ENCODE results near the gene TFDP2.
"Not testable (repeated sequence)": the region's sequence is repeated elsewhere in the genome, so short reads cannot be mapped to it uniquely, and the experiment has no call there.

DNA sequence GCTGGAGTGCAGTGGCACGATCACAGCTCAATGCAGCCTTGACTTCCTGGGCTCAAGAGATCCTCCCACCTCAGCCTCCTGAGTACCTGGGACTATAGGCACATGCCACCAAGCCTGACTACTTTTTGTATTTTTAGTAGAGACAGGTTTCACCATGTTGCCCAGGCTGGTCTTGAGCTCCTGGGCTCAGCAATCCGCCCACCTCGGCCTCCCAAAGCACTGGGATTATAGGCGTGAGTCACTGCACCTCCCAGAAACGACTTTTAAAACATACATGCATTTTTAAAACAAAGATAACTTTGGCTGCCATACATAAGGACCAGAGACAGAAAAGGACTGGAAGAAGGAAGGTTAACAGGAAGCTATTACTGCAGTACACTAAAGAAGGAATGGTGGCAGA is 4.8 kb downstream of the TFDP2 start:
- TF ChIP-seq, protein P1, sequence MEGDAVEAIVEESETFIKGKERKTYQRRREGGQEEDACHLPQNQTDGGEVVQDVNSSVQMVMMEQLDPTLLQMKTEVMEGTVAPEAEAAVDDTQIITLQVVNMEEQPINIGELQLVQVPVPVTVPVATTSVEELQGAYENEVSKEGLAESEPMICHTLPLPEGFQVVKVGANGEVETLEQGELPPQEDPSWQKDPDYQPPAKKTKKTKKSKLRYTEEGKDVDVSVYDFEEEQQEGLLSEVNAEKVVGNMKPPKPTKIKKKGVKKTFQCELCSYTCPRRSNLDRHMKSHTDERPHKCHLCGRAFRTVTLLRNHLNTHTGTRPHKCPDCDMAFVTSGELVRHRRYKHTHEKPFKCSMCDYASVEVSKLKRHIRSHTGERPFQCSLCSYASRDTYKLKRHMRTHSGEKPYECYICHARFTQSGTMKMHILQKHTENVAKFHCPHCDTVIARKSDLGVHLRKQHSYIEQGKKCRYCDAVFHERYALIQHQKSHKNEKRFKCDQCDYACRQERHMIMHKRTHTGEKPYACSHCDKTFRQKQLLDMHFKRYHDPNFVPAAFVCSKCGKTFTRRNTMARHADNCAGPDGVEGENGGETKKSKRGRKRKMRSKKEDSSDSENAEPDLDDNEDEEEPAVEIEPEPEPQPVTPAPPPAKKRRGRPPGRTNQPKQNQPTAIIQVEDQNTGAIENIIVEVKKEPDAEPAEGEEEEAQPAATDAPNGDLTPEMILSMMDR (IDR thresholded peaks at IDR 0.05; ENCODE audit: insufficient read depth, low read length) = not testable (repeated sequence)
- not testable (repeated sequence) for TF ChIP-seq SPI1 (IDR thresholded peaks at IDR 0.05; ENCODE audit: borderline replicate concordance, low read depth)
